Endothelial cell of umbilical vein (primary cell): ENCODE measurements around the gene RRM1. TPM values are rescaled to one million over a fixed set of nuclear protein-coding genes. Genes with fewer than 3 reads are reported as not detected.

ENCODE experiments used
- BruUV-seq: library from RNA; stranded (reverse); fragments of 400-500 nt; replicated peaks from 2 replicates; lab custom pipeline; 2021; lab: Mats Ljungman, UMichigan
- CTCF ChIA-PET: fragments of 300-600, 350-600 bp; sonication (Branson Sonifier 250); formaldehyde crosslinking; loops from one replicate; lab custom pipeline; 2021; ENCODE audit warnings: antibody characterized with exemption, inconsistent platforms; lab: Charles Lee
- POLR2A ChIA-PET: fragments of 300-600, 350-600 bp; sonication (Branson Sonifier 250); formaldehyde crosslinking; loops from one replicate; lab custom pipeline; 2021; ENCODE audit warnings: antibody characterized with exemption, inconsistent platforms; lab: Charles Lee
- DNase-seq: peaks from one replicate; pipeline ENCODE4 v3.0.0-alpha.2; 2011; ENCODE audit warnings: low read depth, low spot score
- FAIRE-seq: peaks from 2 replicates; lab custom pipeline; 2011; peaks lifted over from hg19 to GRCh38; lab: Jason Lieb, UNC
- H2AFZ ChIP-seq: 2 replicates; pipeline ENCODE4 v1.6.0; 2012; ENCODE audit warnings: low read depth, low read length, control low read depth, inconsistent platforms
- H3K27ac ChIP-seq: 2 replicates; pipeline ENCODE4 v1.5.1; 2011; ENCODE audit warnings: low read depth, mild to moderate bottlenecking, control low read depth, low read length, moderate library complexity; ENCODE audit not compliant: insufficient read depth
- H3K27me3 ChIP-seq, 2 experiments: 2 replicates each; pipeline versions ENCODE4 v1.6.0 to v1.6.1; 2011; ENCODE audit warnings: low read length in 2 of 2, mixed read lengths in 1 of 2; ENCODE audit not compliant: control insufficient read depth in 2 of 2, insufficient read depth in 2 of 2
- H3K36me3 ChIP-seq, 2 experiments: 2 replicates in 1 of 2; 3 replicates in 1 of 2; pipeline ENCODE4 v1.5.1; 2011; ENCODE audit warnings: low read length in 2 of 2, mild to moderate bottlenecking in 1 of 2, moderate library complexity in 1 of 2; ENCODE audit not compliant: control insufficient read depth in 2 of 2, insufficient read depth in 2 of 2; ENCODE audit errors: extremely low read depth in 1 of 2
- H3K4me1 ChIP-seq: 3 replicates; pipeline ENCODE4 v1.5.1; 2011; ENCODE audit warnings: mild to moderate bottlenecking, low read length; ENCODE audit not compliant: control insufficient read depth, insufficient read depth; ENCODE audit errors: extremely low read depth
- H3K4me2 ChIP-seq: 2 replicates; pipeline ENCODE4 v1.6.1; 2011; ENCODE audit warnings: low read length, control low read depth, mixed read lengths; ENCODE audit not compliant: insufficient read depth
- H3K4me3 ChIP-seq, 3 experiments: fragments of 200-600 bp in 1 of 3; sonication (generic), shearing (Covaris generic) in 1 of 3; replicated peaks in 1 of 3; 2 replicates each; pipeline ENCODE4 v1.5.1; 2011 to 2016; ENCODE audit warnings: control low read depth in 3 of 3, low read length in 3 of 3, mild to moderate bottlenecking in 2 of 3, inconsistent platforms in 1 of 3, low read depth in 1 of 3, moderate library complexity in 1 of 3; ENCODE audit not compliant: insufficient read depth in 1 of 3
- H3K79me2 ChIP-seq: 2 replicates; pipeline ENCODE4 v1.6.0; 2012; ENCODE audit warnings: low read length, inconsistent platforms; ENCODE audit not compliant: control insufficient read depth, insufficient read depth
- H3K9ac ChIP-seq: replicated peaks from 2 replicates; pipeline ENCODE3; 2011; ENCODE audit warnings: low read length, control low read depth; ENCODE audit not compliant: insufficient read depth; ENCODE audit errors: extremely low read depth
- H3K9me1 ChIP-seq: replicated peaks from 3 replicates; pipeline ENCODE4 v1.6.0; 2011; ENCODE audit warnings: mild to moderate bottlenecking, low read length; ENCODE audit not compliant: control insufficient read depth, insufficient read depth; ENCODE audit errors: extremely low read depth
- H3K9me3 ChIP-seq: replicated peaks from 2 replicates; pipeline ENCODE4 v1.5.1; 2012; ENCODE audit warnings: low read length, inconsistent platforms; ENCODE audit not compliant: control insufficient read depth, insufficient read depth
- H4K20me1 ChIP-seq: replicated peaks from 2 replicates; pipeline ENCODE3; 2011; ENCODE audit warnings: mild to moderate bottlenecking, low read length; ENCODE audit not compliant: control insufficient read depth, insufficient read depth; ENCODE audit errors: extremely low read depth
- CTCF ChIP-seq, 2 donors: IDR thresholded peaks; 1 replicate in 1 of 2; 2 replicates in 1 of 2; pipeline ENCODE4 v1.5.1; 2011; ENCODE audit warnings: low read length in 2 of 2, mild to moderate bottlenecking in 2 of 2, moderate library complexity in 2 of 2, control low read depth in 1 of 2, inconsistent platforms in 1 of 2, low read depth in 1 of 2; ENCODE audit not compliant: insufficient read depth in 1 of 2; ENCODE audit errors: extremely low read depth in 1 of 2
- EZH2 ChIP-seq: IDR thresholded peaks from 2 replicates; pipeline ENCODE4 v1.6.1; 2012; ENCODE audit warnings: borderline replicate concordance, low read depth, mild to moderate bottlenecking, moderate library complexity, low read length, inconsistent platforms; ENCODE audit not compliant: severe bottlenecking
- FOS ChIP-seq: IDR thresholded peaks from 2 replicates; pipeline ENCODE4 v1.6.1; 2011; ENCODE audit warnings: mild to moderate bottlenecking, low read length, moderate library complexity, borderline replicate concordance; ENCODE audit not compliant: insufficient read depth
- GATA2 ChIP-seq: IDR thresholded peaks from 2 replicates; pipeline ENCODE4 v1.7.0; 2011; ENCODE audit warnings: low read depth, mild to moderate bottlenecking, moderate library complexity, mixed read lengths, low read length; ENCODE audit not compliant: insufficient read length, insufficient read depth
- JUN ChIP-seq: IDR thresholded peaks from 2 replicates; pipeline ENCODE4 v1.6.1; 2011; ENCODE audit warnings: borderline replicate concordance, low read depth; ENCODE audit not compliant: insufficient read length, insufficient read depth
- MAX ChIP-seq: IDR thresholded peaks from 2 replicates; pipeline ENCODE4 v1.6.1; 2011; ENCODE audit not compliant: insufficient read depth, insufficient read length
- MYC ChIP-seq: IDR thresholded peaks from one replicate; pipeline ENCODE4 v1.6.1; 2011; ENCODE audit warnings: mild to moderate bottlenecking, low read depth, low read length
- POLR2A ChIP-seq: IDR thresholded peaks from 2 replicates; pipeline ENCODE4 v1.6.1; 2012; ENCODE audit warnings: low read depth, mild to moderate bottlenecking, control low read depth, low read length
- POLR2AphosphoS5 ChIP-seq: IDR thresholded peaks from 2 replicates; pipeline ENCODE4 v1.6.1; 2012; ENCODE audit warnings: low read depth, mild to moderate bottlenecking, control low read depth, low read length, moderate library complexity; ENCODE audit not compliant: insufficient read depth
- dilution Hi-C: fragments of 300-500 bp; cut with MboI; formaldehyde crosslinking; loops from one replicate; pipeline ENCODE4 v1.15.0; 2019; ENCODE audit warnings: low sequenced_read_pairs; ENCODE audit not compliant: extremely low pct_ligation_motif_present
- intact Hi-C: fragments of 100-400 bp; cut with micrococcal nuclease; formaldehyde crosslinking; loops from one replicate; pipeline ENCODE4 v1.10.0; 2022
- polyA plus RNA-seq, 4 experiments: library from polyadenylated mRNA; depleted of rRNA in 3 of 4; stranded (reverse) in 3 of 4; unstranded in 1 of 4; fragments of >200 nt; gene quantifications; 2 replicates each; pipeline versions ENCODE4 v1.2.1 to v1.2.3, GENCODE V29; 2011 to 2012; ENCODE audit warnings: missing spikeins in 1 of 4
- total RNA-seq: library from RNA; stranded (reverse); gene quantifications from 2 replicates; pipeline ENCODE4 v1.2.3, GENCODE V29; 2021

Gene RRM1
- total and polyA plus RNA-seq, 2 donors (not counting 3 experiments of a cell fraction or from before 2014, with no cell fraction given): 55.3 to 112 TPM

DNA sequence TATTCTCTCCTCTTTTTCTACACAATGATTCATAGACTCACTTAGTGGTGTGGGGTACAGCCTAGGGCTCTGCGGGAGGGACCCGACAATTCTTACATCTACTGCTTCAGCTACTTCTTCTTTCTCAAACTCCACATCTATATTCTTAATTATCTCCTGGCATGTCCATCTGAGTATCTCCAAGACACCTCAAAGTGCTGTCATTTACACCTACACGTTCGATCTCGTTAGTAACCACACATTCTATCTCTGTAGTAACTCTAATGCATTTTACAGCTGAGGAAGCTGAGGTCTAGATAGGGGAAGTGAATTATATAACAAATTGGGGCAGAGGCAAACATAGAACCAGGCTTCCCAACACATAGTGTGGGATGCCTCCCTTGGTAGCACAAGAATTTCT lies 27.7 kb upstream of the RRM1 start:
- BruUV-seq: no TSS peak
- CTCF ChIA-PET: interaction anchor here (0.9 to 14.8 kb wide), 4 partner anchors 9 to 217 kb away, joined by 3 to 871 read pairs (median 4); partner anchors contain the start of gene STIM1
- TF ChIP-seq JUN: no peak
- TF ChIP-seq FOS: no peak
- TF ChIP-seq POLR2A: no peak
- TF ChIP-seq MYC: no peak
- no peak for TF ChIP-seq POLR2AphosphoS5
- no peak for TF ChIP-seq GATA2
- no peak for TF ChIP-seq EZH2
- no peak for TF ChIP-seq MAX
- no peak for TF ChIP-seq CTCF (IDR thresholded peaks at IDR 0.05; ENCODE audit: extremely low read depth in 1 of 2, insufficient read depth in 1 of 2, low read depth in 1 of 2, low read length in 2 of 2)

More for the DNA sequence above, 27.7 kb upstream of the RRM1 start:
- no peaks in the 10 kb centered on the region for H3K9me3 ChIP-seq
- no peaks in the 10 kb centered on the region for H3K4me1 ChIP-seq
- H3K36me3 ChIP-seq: no peaks in the 10 kb centered on the region
- no peak overlapping the region for H2AFZ ChIP-seq
- no peak overlapping the region for H3K4me3 ChIP-seq
- no peak for DNase-seq
- H3K27me3 ChIP-seq: no peaks in the 10 kb centered on the region
- H3K9ac ChIP-seq: no peak overlapping the region
- FAIRE-seq: no peak
- dilution Hi-C loops (loop anchor here (25.0 kb wide), 1 partner anchor 205 kb away; the partner anchor contains the start of gene STIM1), intact Hi-C loops (no loop called here)
- no peak overlapping the region for H3K4me2 ChIP-seq
- H3K27ac ChIP-seq: no peak overlapping the region
- POLR2A ChIA-PET: no interaction called here
- H4K20me1 ChIP-seq: no peaks in the 10 kb centered on the region
- no peaks in the 10 kb centered on the region for H3K79me2 ChIP-seq
- H3K9me1 ChIP-seq: no peaks in the 10 kb centered on the region
